ENCODE measurements around the gene SPEF1. TPM values are rescaled to one million over a fixed set of nuclear protein-coding genes. Genes with fewer than 3 reads are reported as not detected.

Gene SPEF1
- total RNA-seq, 4 donors from 2014 or later, result 1.1 to 1.8 TPM; not detected in 2

DNA sequence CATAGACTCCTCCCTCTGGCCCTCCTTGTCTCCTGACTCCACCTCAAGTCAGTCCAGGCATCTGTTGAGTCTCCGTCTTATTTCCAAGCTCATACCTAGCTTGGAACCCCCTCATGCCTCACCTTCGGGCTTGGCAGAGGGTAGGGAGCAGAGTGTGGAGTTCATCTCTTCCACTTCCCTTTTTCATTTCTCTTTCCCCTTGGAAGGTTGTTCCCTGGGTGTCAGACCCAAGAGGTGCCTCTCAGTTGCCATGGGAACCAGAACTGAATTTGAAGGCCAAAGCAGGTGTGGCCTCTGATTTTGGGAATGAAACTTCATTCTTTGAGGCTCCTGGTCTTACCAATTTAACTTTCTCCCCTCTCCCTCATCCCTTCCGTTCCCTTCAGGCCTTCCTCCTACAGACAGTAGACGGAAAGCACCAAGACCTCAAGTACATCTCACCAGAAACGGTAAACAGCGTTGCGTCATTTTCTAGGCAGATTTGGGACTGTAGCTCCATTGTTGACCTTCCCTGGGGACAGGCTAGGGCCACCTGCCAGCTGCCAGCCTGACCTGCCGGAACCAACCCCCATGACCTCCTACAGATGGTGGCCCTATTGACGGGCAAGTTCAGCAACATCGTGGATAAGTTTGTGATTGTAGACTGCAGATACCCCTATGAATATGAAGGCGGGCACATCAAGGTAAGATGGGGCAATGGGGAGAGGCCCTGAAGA is 21.4 kb upstream of the SPEF1 start:
- TF ChIP-seq POLR2A (IDR thresholded peaks at IDR 0.05) (no peak), EP300 (IDR thresholded peaks at IDR 0.05) (no peak)
- TF ChIP-seq, protein P1, sequence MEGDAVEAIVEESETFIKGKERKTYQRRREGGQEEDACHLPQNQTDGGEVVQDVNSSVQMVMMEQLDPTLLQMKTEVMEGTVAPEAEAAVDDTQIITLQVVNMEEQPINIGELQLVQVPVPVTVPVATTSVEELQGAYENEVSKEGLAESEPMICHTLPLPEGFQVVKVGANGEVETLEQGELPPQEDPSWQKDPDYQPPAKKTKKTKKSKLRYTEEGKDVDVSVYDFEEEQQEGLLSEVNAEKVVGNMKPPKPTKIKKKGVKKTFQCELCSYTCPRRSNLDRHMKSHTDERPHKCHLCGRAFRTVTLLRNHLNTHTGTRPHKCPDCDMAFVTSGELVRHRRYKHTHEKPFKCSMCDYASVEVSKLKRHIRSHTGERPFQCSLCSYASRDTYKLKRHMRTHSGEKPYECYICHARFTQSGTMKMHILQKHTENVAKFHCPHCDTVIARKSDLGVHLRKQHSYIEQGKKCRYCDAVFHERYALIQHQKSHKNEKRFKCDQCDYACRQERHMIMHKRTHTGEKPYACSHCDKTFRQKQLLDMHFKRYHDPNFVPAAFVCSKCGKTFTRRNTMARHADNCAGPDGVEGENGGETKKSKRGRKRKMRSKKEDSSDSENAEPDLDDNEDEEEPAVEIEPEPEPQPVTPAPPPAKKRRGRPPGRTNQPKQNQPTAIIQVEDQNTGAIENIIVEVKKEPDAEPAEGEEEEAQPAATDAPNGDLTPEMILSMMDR (IDR thresholded peaks at IDR 0.05), result no peak
- H3K9me3 ChIP-seq, result no peaks in the 10 kb centered on the region
- H3K4me1 ChIP-seq, result peaks cover 5 to 61% (median 36%) of the 10 kb centered on the region in 4 donors
- no peak for DNase-seq (ENCODE audit: low spot score in 2 of 2)
- peaks cover 0 to 71% (median 3%) of the 10 kb centered on the region in 3 donors for H3K36me3 ChIP-seq
- whole genome bisulfite sequencing, 2 donors, result 85 to 94% methylated on average over 11 of the region's 11 CpGs
- no peaks in the 10 kb centered on the region for H3K27me3 ChIP-seq
- no peak overlapping the region for H3K4me3 ChIP-seq
- H3K27ac ChIP-seq, result peak overlapping the region in 3 of 4 donors; percentile 20 to 38 (median 33)

DNA sequence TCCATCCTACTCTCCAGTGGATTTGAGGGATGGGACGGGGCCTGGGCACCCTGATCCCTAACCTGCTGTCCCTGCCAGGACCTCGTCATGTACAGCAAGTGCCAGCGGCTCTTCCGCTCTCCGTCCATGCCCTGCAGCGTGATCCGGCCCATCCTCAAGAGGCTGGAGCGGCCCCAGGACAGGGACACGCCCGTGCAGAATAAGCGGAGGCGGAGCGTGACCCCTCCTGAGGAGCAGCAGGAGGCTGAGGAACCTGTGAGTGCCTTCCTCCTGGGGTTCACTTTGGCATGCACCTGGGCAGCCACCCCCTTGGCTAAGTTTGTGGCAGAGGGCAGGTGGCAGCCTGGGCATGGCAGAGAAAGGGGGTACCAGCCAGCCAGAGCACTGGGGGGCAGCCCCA is 20.6 kb upstream of the SPEF1 start:
- DNase-seq (ENCODE audit: low spot score in 2 of 2), result no peak
- Histone ChIP-seq H3K27ac (peak overlapping the region in 1 of 4 donors; percentile 38), H3K27me3 (no peaks in the 10 kb centered on the region), H3K9me3 (no peaks in the 10 kb centered on the region), H3K36me3 (peaks cover 0 to 71% (median 3%) of the 10 kb centered on the region in 3 donors), H3K4me1 (peaks cover 0 to 61% (median 36%) of the 10 kb centered on the region in 4 donors), H3K4me3 (no peak overlapping the region)
- TF ChIP-seq, protein P1 (IDR thresholded peaks at IDR 0.05), result no peak
- WGBS, 2 donors, result 92 to 98% methylated on average over 13 of the region's 13 CpGs

DNA sequence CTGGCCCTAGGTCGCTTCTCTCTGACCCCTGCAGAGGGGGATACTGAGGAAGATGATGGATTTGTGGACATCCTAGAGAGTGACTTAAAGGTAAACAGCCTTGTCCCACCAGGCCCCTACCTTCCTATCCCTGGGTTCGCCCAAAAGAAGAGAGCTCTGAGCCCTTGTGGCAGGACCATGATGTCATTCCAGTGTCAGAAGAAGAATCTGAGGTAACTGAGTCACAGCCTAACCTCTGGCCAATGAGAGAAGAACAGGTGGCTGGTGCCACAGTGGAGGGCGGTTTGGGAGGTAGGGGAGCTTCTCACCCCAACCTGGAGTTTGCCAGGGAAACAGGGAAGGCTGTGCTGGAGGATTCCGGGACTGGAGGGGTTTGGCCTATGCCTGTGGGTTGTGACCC is 20.1 kb upstream of the SPEF1 start:
- 92 to 96% methylated on average over 3 to 4 of the region's 4 CpGs for WGBS, 2 donors
- Histone ChIP-seq H3K36me3 (peaks cover 0 to 71% (median 3%) of the 10 kb centered on the region in 3 donors), H3K9me3 (no peaks in the 10 kb centered on the region), H3K27ac (peak overlapping the region in 1 of 4 donors; percentile 38), H3K27me3 (no peaks in the 10 kb centered on the region), H3K4me1 (peaks cover 0 to 62% (median 35%) of the 10 kb centered on the region in 4 donors), H3K4me3 (no peak overlapping the region)
- TF ChIP-seq POLR2A (IDR thresholded peaks at IDR 0.05) (no peak), EP300 (IDR thresholded peaks at IDR 0.05) (no peak)
- DNase-seq (ENCODE audit: low spot score in 2 of 2), result no peak

DNA sequence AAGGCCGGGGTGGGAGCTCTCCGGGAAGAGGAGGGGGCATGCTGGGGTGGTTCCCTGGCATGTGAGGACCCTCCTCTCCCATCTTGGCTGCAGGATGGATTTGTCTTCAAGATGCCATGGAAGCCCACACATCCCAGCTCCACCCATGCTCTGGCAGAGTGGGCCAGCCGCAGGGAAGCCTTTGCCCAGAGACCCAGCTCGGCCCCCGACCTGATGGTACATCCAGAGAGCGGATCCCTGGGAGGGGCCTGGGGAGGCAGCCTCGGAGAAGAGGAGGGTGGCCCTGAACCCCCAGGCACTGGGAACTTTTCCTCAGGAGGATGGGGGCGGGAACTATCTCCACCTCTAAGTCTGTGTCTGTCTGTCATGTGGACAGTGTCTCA is 19.6 kb upstream of the SPEF1 start:
- peaks cover 0 to 58% (median 32%) of the 10 kb centered on the region in 4 donors for H3K4me1 ChIP-seq
- TF ChIP-seq, protein P1 (IDR thresholded peaks at IDR 0.05), result no peak
- 93 to 96% methylated on average over 3 to 8 of the region's 8 CpGs for WGBS, 2 donors

DNA sequence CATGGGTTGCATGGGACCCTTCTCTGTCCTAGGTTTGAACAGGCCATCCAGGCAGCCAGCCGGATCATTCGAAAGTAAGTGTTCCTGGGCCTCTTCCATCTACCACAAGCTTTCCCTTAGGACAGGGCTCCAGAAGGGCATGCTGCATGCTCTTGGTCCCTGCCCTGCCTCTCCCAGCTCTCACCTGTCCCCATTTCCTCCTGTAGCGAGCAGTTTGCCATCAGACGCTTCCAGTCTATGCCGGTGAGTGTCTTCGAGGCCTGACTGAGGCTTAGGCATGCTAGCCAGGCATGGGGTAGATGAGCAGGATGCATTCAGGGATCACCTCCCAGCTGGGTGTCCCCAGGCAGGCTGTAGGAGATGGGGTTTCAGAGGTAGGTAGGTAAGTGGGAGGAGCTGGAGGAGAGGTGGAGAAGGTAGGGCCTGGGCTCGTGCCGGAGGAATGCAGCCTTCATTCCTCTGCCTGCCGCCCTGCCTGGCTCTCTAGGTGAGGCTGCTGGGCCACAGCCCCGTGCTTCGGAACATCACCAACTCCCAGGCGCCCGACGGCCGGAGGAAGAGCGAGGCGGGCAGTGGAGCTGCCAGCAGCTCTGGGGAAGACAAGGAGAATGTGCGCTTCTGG is 19.1 kb upstream of the SPEF1 start:
- H3K9me3 ChIP-seq, result no peaks in the 10 kb centered on the region
- H3K27me3 ChIP-seq, result no peaks in the 10 kb centered on the region
- DNase-seq (ENCODE audit: low spot score in 2 of 2), result no peak
- peaks cover 0 to 55% (median 28%) of the 10 kb centered on the region in 4 donors for H3K4me1 ChIP-seq
- 85 to 92% methylated on average over 18 of the region's 18 CpGs for WGBS, 2 donors
- no peak for TF ChIP-seq EP300 (IDR thresholded peaks at IDR 0.05)
- no peak for TF ChIP-seq POLR2A (IDR thresholded peaks at IDR 0.05)
- TF ChIP-seq, protein P1 (IDR thresholded peaks at IDR 0.05), result no peak
- H3K27ac ChIP-seq, result peak overlapping the region in 2 of 4 donors; percentile 11 to 98
- H3K4me3 ChIP-seq, result no peak overlapping the region
- H3K36me3 ChIP-seq, result peaks cover 0 to 66% (median 3%) of the 10 kb centered on the region in 3 donors

More for the DNA sequence above, 19.6 kb upstream of the SPEF1 start:
- H3K9me3 ChIP-seq, result no peaks in the 10 kb centered on the region
- H3K27ac ChIP-seq, result peak overlapping the region in 2 of 4 donors; percentile 11 to 38
- H3K27me3 ChIP-seq, result no peaks in the 10 kb centered on the region
- H3K36me3 ChIP-seq, result peaks cover 0 to 68% (median 3%) of the 10 kb centered on the region in 3 donors
- no peak overlapping the region for H3K4me3 ChIP-seq
- DNase-seq (ENCODE audit: low spot score in 2 of 2), result no peak

All from tibial nerve (tissue), 4 donors.